A673 (cell line): ENCODE results near the gene CPE. TPM values are rescaled to one million over a fixed set of nuclear protein-coding genes. Genes with fewer than 3 reads are reported as not detected.

Experiments used
- BruUV-seq: library from RNA; stranded (reverse); fragments of 400-500 nt; replicated peaks from 2 replicates; lab custom pipeline; 2021; lab: Mats Ljungman, UMichigan
- CTCF ChIA-PET: fragments of 300-600 bp; sonication (Branson Sonifier 250); formaldehyde crosslinking; loops from one replicate; lab custom pipeline; 2022; ENCODE audit warnings: antibody characterized with exemption; lab: Charles Lee
- POLR2A ChIA-PET: fragments of 300-600 bp; sonication (Branson Sonifier 250); formaldehyde crosslinking; loops from one replicate; lab custom pipeline; 2022; ENCODE audit warnings: antibody characterized with exemption; ENCODE audit not compliant: low non-redundant PET; lab: Charles Lee
- DNase-seq: peaks from one replicate; pipeline ENCODE4 v3.0.0-alpha.2; 2015; ENCODE audit warnings: low spot score
- H3K27ac ChIP-seq: fragments of 200-600 bp; sonication (generic); 2 replicates; pipeline ENCODE4 v1.5.1; 2016; ENCODE audit warnings: mixed run types, low read depth, mild to moderate bottlenecking, mixed read lengths, antibody characterized with exemption, low read length; ENCODE audit not compliant: poor library complexity, severe bottlenecking
- H3K27me3 ChIP-seq: fragments of 200-600 bp; sonication (generic); replicated peaks from 2 replicates; pipeline ENCODE4 v1.6.1; 2017; ENCODE audit warnings: mixed run types, low read depth, mild to moderate bottlenecking, mixed read lengths, antibody characterized with exemption, low read length; ENCODE audit not compliant: insufficient read depth, poor library complexity
- H3K36me3 ChIP-seq: fragments of 200-600 bp; sonication (generic); 2 replicates; pipeline ENCODE4 v1.6.1; 2016; ENCODE audit warnings: mixed run types, mild to moderate bottlenecking, mixed read lengths, antibody characterized with exemption, low read length; ENCODE audit not compliant: insufficient read depth, poor library complexity, severe bottlenecking
- H3K4me1 ChIP-seq: fragments of 200-600 bp; sonication (generic); 2 replicates; pipeline ENCODE4 v1.6.1; 2017; ENCODE audit warnings: mixed run types, mild to moderate bottlenecking, mixed read lengths, antibody characterized with exemption, low read length; ENCODE audit not compliant: insufficient read depth, poor library complexity, severe bottlenecking
- H3K4me3 ChIP-seq: fragments of 200-600 bp; sonication (generic); 2 replicates; pipeline ENCODE4 v1.5.1; 2016; ENCODE audit warnings: low read depth, mixed run types, mild to moderate bottlenecking, mixed read lengths, low read length; ENCODE audit not compliant: poor library complexity, severe bottlenecking
- H3K9me3 ChIP-seq: fragments of 200-600 bp; sonication (generic); 2 replicates; pipeline ENCODE4 v1.6.1; 2016; ENCODE audit warnings: mixed run types, low read depth, mild to moderate bottlenecking, mixed read lengths, antibody characterized with exemption, low read length; ENCODE audit not compliant: poor library complexity, severe bottlenecking
- EZH2 ChIP-seq: fragments of 200-600 bp; sonication (generic); IDR thresholded peaks from 2 replicates; pipeline ENCODE4 v1.6.1; 2017; ENCODE audit warnings: borderline replicate concordance, low read depth, mild to moderate bottlenecking, mixed read lengths, antibody characterized with exemption, low read length; ENCODE audit not compliant: poor library complexity, severe bottlenecking
- intact Hi-C: fragments of 100-400 bp; cut with micrococcal nuclease; formaldehyde crosslinking; loops from one replicate; pipeline ENCODE4 v1.10.0; 2022; ENCODE audit not compliant: unreplicated experiment
- total RNA-seq: library from RNA; stranded (reverse); gene quantifications from 2 replicates; pipeline ENCODE4 v1.2.3, GENCODE V29; 2021
- TF ChIP-seq, protein P1 (sequence below): fragments of 300-800, 200-600 bp; sonication (generic); conservative IDR thresholded peaks from 2 replicates; pipeline ENCODE4 v1.5.1; 2017; ENCODE audit warnings: low read depth, mild to moderate bottlenecking, antibody characterized with exemption, low read length, moderate library complexity, mixed read lengths

The CPE gene
- total RNA-seq, 1 experiment from 2014 or later: 27.2 TPM

DNA sequence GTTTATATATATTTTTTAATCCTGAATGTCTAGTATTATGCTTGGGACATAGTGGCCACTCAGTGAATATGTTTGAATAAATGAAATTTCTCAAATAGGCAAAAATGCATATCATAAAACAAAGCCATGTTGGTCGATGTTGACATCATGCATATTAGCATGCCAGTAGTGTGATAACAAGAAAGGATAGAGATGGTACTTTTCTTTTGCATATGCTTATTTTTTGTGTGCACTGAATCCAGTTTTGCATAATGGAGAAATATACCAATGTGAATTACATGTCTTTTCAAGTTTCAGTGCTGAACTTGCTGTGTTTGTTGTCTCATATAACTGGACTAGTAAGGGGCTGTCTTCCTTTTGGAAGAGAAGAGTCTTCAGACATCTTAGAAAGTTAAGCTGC, 7.5 kb downstream of the CPE start:
- H3K36me3 ChIP-seq: no peaks in the 10 kb centered on the region
- POLR2A ChIA-PET: no interaction called here
- TF ChIP-seq EZH2: no peak
- TF ChIP-seq, protein P1, sequence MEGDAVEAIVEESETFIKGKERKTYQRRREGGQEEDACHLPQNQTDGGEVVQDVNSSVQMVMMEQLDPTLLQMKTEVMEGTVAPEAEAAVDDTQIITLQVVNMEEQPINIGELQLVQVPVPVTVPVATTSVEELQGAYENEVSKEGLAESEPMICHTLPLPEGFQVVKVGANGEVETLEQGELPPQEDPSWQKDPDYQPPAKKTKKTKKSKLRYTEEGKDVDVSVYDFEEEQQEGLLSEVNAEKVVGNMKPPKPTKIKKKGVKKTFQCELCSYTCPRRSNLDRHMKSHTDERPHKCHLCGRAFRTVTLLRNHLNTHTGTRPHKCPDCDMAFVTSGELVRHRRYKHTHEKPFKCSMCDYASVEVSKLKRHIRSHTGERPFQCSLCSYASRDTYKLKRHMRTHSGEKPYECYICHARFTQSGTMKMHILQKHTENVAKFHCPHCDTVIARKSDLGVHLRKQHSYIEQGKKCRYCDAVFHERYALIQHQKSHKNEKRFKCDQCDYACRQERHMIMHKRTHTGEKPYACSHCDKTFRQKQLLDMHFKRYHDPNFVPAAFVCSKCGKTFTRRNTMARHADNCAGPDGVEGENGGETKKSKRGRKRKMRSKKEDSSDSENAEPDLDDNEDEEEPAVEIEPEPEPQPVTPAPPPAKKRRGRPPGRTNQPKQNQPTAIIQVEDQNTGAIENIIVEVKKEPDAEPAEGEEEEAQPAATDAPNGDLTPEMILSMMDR: no peak
- no peak overlapping the region for H3K4me3 ChIP-seq
- peaks cover 22% of the 10 kb centered on the region for H3K4me1 ChIP-seq
- CTCF ChIA-PET: no interaction called here
- H3K27ac ChIP-seq: no peak overlapping the region
- BruUV-seq: no TSS peak
- intact Hi-C loops: no loop called here
- H3K27me3 ChIP-seq: no peaks in the 10 kb centered on the region
- no peak for DNase-seq
- H3K9me3 ChIP-seq: no peaks in the 10 kb centered on the region

GRCh38 chr4:165388756-165389155, 9.9 kb downstream of the CPE start:
- H3K36me3 ChIP-seq: no peaks in the 10 kb centered on the region
- intact Hi-C loops: no loop called here
- BruUV-seq: no TSS peak
- H3K9me3 ChIP-seq: no peaks in the 10 kb centered on the region
- H3K27ac ChIP-seq: no peak overlapping the region
- CTCF ChIA-PET: no interaction called here
- no peaks in the 10 kb centered on the region for H3K27me3 ChIP-seq
- no peak for TF ChIP-seq EZH2
- TF ChIP-seq, protein P1: no peak
- POLR2A ChIA-PET: no interaction called here
- no peak overlapping the region for H3K4me3 ChIP-seq
- H3K4me1 ChIP-seq: peaks cover 18% of the 10 kb centered on the region
- DNase-seq: no peak

- Histone ChIP-seq H3K27me3 (no peaks in the 10 kb centered on the region), H3K36me3 (no peaks in the 10 kb centered on the region), H3K4me1 (peaks cover 14% of the 10 kb centered on the region), H3K27ac (no peak overlapping the region), H3K9me3 (no peaks in the 10 kb centered on the region), H3K4me3 (no peak overlapping the region)
- no peak for DNase-seq
- intact Hi-C loops: no loop called here
- no TSS peak for BruUV-seq
- POLR2A ChIA-PET: no interaction called here
- TF ChIP-seq, protein P1: no peak
- TF ChIP-seq EZH2: no peak
- CTCF ChIA-PET: no interaction called here
Observed at GRCh38 chr4:165393051-165393450, 14.2 kb downstream of the CPE start.
